HG03439 (cell line): ENCODE results near the gene ACP3.
"Not testable (repeated sequence)": the region's sequence is repeated elsewhere in the genome, so short reads cannot be mapped to it uniquely, and the experiment has no call there.

ENCODE experiments used
- ATAC-seq: cut with Tn5 transposase; IDR thresholded peaks from one replicate; pipeline ENCODE4 v1.9.1; 2021; ENCODE audit warnings: mild to moderate bottlenecking, moderate library complexity; ENCODE audit not compliant: unreplicated experiment

The ACP3 gene

DNA sequence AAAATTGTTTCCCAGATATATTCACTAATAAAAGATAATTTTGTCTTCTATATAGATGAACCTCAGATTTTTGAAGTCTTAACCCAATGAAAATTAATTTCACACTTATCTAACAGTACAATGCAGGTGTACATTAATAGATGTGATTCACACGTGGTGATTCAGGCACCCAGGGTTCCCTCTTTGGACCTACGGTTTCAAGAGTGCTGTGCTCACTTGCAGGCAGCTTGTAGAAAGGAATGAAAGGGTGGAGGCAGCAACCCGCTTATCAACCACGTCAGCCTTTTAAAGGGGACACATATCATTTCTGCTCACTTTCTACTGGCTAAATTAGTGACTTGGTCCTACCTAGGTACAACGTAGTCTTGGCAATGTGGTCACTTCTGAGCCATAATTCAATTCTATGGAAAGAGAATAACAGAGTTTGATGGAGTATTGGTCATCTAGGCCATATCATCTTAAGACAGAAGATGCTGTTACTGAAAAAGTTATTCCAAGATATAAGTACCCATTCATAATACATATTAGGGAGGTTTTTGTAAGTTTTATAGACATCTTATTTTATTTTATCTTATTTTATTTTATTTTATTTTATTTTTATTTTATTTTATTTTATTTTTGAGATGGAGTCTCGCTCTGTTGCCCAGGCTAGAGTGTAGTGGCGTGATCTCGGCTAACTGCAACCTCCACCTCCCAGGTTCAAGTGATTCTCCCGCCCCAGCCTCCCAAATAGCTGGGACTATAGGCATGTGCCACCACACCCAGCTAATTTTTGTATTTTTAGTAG, 37.9 kb downstream of the ACP3 start:
- ATAC-seq, result no peak

DNA sequence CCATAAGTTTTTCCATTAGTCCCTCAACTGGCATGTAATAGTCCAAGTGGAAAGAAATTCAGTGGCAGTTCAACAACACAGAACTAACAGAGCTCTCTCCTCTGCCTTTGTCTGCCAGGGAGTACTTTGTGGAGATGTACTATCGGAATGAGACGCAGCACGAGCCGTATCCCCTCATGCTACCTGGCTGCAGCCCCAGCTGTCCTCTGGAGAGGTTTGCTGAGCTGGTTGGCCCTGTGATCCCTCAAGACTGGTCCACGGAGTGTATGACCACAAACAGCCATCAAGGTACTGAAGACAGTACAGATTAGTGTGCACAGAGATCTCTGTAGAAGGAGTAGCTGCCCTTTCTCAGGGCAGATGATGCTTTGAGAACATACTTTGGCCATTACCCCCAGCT, 39.4 kb downstream of the ACP3 start:
- no peak for ATAC-seq

DNA sequence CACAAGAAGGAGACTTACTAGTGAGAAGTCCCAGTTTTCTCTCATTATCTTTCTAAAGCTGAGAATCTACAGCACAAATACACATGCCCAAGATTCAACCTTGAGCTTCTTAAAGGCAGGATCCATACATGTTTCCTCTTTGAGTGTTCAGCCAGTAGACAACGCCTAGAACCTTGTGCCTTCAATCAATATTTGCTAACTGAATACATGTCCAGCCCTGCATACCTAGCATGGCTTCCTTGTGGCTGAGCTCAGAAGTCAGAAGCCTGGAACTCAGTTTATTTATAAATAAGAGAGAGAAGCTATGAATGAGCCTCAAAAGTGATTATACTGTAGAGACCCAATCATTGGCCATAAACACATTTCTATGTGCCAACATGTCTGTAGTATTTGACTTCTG, 43.5 kb downstream of the ACP3 start:
- no peak for ATAC-seq

DNA sequence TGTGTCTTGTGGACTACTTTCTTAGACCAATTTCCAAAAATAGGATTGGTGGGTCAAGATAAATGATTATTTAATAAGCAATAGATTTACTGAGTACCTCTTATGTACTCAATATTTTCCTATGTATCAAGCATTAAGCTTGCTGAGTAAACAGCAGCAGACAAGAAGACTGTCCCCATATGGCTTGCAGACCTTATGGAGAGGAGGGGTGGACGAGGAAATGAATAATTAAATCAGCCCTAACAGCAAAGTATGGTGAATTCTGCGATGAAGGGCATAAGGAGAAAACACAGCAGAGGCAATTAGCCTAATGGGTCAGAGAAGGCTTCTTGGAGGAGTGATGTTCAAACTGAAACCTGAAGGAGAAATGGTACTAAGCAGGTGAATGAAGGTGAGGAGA, 45.1 kb downstream of the ACP3 start:
- no peak for ATAC-seq

DNA sequence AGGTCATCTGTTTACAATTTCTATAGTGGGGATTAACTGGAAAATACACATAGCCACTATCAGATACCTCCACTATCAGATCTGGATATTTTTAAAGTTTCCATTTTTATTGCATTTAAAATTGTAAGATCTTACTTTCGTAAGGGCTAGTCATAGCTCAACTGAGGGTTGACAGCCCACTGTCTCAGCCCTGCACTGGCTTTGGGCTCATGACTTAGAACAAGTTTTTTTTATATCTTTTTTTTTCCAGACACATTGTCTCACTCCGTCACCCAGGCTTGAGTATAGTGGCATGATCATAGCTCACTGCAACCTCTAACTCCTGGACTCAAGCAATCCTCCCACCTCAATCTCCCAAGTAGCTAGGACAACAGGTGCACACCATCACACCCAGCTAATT, 51.3 kb downstream of the ACP3 start:
- no peak for ATAC-seq

DNA sequence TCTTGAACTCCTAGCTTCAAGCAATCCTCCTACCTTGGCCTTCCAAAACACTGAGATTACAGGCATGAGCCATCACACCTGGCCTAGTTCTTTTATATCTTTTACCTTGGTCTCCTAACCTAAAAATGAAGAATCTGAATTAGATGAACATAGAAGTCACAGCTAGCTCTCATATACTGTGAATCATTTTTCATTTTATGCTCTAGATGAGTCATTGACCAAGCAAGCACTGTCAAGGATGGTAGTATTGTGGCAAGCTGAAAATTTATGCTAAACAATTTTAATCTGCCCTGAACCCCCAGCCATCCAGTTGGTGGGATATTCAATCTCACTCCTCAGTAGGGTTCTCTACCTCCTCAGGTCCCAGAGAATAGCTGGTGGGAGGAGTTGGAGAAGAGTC, 51.8 kb downstream of the ACP3 start:
- ATAC-seq, result no peak

GRCh38 chr3:132376945-132377354, 59.7 kb downstream of the ACP3 start:
- not testable (repeated sequence) for ATAC-seq

- no peak for ATAC-seq
Measured at GRCh38 chr3:132378048-132378762, 61.0 kb downstream of the ACP3 start.

DNA sequence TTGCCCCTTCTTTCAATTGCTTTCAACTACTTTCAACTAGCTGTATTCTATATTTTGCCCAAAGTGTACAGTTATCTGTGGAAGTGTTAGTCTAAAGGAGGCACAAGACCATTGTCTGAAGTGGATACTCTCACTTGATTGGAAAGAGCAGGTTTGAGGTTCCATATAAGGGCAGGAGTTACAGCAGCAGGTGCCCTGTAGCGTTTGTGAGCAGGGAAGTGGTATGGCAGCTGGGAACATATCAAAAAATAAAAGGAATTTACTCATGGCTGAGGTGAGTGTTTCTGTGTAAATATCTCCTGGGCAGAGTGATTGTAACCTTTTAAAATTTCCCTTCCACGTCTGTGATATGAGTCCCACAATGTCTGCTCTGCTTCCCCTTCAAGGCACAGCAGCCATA, 61.6 kb downstream of the ACP3 start:
- no peak for ATAC-seq

- ATAC-seq, result no peak
Measured at GRCh38 chr3:132380920-132381319, 63.7 kb downstream of the ACP3 start.

DNA sequence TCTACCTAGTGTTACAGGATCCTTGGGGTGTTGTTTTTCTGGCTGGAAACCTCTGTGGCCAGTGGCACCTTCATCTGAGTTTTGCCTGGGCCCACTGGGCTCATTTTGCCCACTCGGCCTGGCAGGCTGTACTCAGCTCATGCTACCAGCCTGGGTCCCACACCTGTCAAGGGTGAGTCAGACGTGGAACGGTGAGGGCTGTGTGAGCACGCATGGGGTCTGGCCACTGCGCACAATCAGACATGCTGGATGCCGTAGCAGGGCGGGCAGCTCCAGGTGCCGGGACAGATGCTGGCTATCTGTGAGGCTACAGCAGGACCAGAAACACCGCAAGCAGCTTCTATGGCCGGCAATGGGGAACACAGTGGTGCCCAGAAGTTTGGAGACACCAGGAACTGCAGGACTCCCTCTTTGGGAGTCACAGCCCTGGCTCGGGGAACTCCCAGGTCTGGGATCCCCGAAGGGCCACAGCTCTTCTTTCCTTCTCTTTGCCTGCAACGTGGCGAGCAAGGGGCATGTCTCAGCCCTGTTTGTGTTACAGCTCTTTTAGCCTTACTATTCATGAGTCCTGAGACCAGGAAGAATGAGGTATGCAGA, 64.2 kb downstream of the ACP3 start:
- no peak for ATAC-seq

GRCh38 chr3:132382267-132382666, 65.1 kb downstream of the ACP3 start:
- ATAC-seq, result no peak

- no peak for ATAC-seq
Measured at GRCh38 chr3:132382688-132383194, 65.5 kb downstream of the ACP3 start.

- ATAC-seq, result no peak
Measured at GRCh38 chr3:132386259-132386658, 69.1 kb downstream of the ACP3 start.

- not testable (repeated sequence) for ATAC-seq
Measured at GRCh38 chr3:132392675-132393074, 75.5 kb downstream of the ACP3 start.

DNA sequence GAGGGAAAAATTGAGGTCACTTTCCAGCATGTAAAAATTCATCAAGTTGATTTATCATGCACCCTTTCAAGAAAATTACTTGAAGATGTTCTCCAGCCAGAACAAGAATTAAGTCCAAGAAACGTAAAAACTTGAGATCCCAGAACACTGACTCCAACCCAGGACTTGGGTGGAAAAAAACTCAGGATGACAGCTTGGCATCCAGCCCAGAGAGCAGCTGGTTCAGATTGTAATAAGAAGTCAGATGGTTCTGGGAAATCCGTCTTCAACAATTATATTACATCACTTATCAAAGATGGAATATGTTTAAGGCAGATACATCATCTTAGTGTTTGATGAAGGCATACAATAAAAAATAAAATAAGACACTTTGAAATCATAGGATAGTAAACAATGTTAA, 77.1 kb downstream of the ACP3 start:
- ATAC-seq, result no peak

DNA sequence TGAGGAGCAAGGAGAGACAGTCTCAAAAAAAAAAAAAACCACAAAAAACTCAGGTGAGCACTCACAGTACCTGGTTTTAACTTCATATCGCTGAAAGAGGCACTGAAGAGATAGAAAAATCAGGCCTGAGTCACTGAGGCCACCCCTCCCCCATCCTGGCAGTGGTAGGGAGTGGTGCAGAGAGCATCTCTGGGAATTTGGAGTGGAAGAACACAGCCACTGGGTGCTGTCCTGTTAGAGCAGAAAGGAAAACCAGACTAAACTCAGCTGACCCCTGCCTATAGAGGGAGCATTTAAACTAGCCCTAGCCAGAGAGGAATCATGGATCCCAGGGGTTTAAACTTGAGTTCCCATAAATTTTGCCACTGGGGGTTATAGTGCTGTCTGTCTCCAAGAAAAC, 77.9 kb downstream of the ACP3 start:
- ATAC-seq, result no peak

GRCh38 chr3:132396255-132396654, 79.0 kb downstream of the ACP3 start:
- no peak for ATAC-seq

DNA sequence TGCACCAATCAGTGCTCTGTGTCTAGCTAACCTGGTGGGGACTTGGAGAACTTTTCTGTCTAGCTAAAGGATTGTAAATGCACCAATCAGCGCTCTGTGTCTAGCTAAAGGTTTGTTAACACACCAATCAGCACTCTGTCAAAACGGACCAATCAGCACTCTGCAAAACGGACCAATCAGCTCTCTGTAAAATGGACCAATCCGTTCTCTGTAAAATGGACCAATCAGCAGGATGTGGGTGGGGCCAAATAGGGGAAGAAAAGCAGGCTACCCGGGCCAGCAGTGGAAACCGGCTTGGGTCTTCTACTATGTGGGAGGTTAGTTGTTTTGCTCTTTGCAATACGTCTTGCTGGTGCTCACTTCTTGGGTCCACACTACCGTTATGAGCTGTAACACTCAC, 79.6 kb downstream of the ACP3 start:
- ATAC-seq, result not testable (repeated sequence)

DNA sequence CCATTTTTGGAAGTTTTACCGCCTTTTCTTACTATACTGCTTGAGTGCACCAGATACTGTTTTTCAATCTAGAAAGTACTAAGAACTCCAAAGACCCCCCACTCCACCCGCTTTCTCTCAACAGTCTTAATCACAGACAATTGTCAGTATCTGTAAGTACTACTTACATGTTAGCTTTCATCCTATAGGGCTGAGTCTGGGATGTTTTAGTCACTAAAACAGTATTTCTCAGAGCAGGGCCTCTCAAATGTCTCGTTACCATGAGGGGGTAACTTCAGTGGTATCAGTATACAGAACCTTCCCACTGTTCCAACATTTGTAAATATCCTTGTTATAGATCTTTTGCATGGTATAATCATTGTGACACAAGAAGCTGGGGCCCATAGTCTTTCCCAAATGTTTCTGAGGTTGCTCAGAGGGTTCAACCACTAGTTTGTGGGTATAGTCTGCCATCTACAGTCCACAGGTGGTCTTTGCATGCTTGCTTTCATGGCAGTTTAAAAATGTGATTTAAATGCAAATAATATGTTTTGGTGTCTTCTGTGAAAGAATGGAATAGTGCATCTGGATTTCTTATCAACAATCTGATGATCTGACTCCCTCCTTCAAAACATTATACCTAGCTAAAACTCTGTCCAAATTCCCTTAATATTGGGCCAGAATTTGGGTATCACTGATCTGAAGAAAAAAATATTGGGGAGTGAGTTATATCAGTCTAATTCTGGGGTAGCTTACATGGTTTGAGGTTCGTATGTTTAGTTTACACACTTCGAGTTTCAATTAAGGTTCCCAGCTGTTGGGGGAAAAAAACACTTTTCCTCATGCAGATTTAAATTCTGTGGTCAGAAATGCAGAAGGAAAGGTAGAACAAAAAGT, 82.1 kb downstream of the ACP3 start:
- peak; percentile 75 for ATAC-seq

- ATAC-seq, result no peak
Measured at GRCh38 chr3:132401255-132401654, 84.0 kb downstream of the ACP3 start.
